Hepatocyte (in vitro differentiated cells): ENCODE results near the gene PAX5. TPM values are rescaled to one million over a fixed set of nuclear protein-coding genes. Genes with fewer than 3 reads are reported as not detected.

ENCODE experiments used
- DNase-seq: peaks from one replicate; pipeline ENCODE4 v3.0.0-alpha.2; 2016; ENCODE audit warnings: low spot score
- H2AFZ ChIP-seq: fragments of 200-600 bp; sonication (generic); 2 replicates; pipeline ENCODE4 v1.6.0; 2016; ENCODE audit warnings: antibody characterized with exemption, mild to moderate bottlenecking
- H3K27ac ChIP-seq: fragments of 200-600 bp; sonication (generic); 2 replicates; pipeline ENCODE4 v1.5.1; 2016; ENCODE audit warnings: mild to moderate bottlenecking
- H3K27me3 ChIP-seq: fragments of 200-600 bp; sonication (generic); 2 replicates; pipeline ENCODE4 v1.6.1; 2016
- H3K36me3 ChIP-seq: fragments of 200-600 bp; sonication (generic); replicated peaks from 2 replicates; pipeline ENCODE4 v1.5.1; 2016; ENCODE audit warnings: low read depth; ENCODE audit not compliant: insufficient read depth
- H3K4me1 ChIP-seq: fragments of 200-600 bp; sonication (generic); 2 replicates; pipeline ENCODE4 v1.5.1; 2016; ENCODE audit warnings: mild to moderate bottlenecking, moderate library complexity; ENCODE audit not compliant: insufficient read depth
- H3K4me2 ChIP-seq: fragments of 200-600 bp; sonication (generic); 2 replicates; pipeline ENCODE4 v1.6.0; 2016
- H3K4me3 ChIP-seq: fragments of 200-600 bp; sonication (generic); 2 replicates; pipeline ENCODE4 v1.5.1; 2016; ENCODE audit warnings: mild to moderate bottlenecking
- H3K79me2 ChIP-seq: fragments of 200-600 bp; sonication (generic); 2 replicates; pipeline ENCODE4 v1.6.0; 2017; ENCODE audit warnings: mild to moderate bottlenecking
- H3K9me2 ChIP-seq: fragments of 200-600 bp; sonication (generic); replicated peaks from 2 replicates; pipeline ENCODE4 v1.6.0; 2017; ENCODE audit warnings: mild to moderate bottlenecking; ENCODE audit not compliant: insufficient read depth
- H3K9me3 ChIP-seq: fragments of 200-600 bp; sonication (generic); 2 replicates; pipeline ENCODE4 v1.5.1; 2016; ENCODE audit warnings: low read depth, mild to moderate bottlenecking
- H4K20me1 ChIP-seq: fragments of 200-600 bp; sonication (generic); 2 replicates; pipeline ENCODE4 v1.6.0; 2016; ENCODE audit warnings: mild to moderate bottlenecking; ENCODE audit not compliant: insufficient read depth, poor library complexity, severe bottlenecking
- CTCF ChIP-seq: fragments of 200-600 bp; sonication (generic); IDR thresholded peaks from 2 replicates; pipeline ENCODE4 v1.5.1; 2016; ENCODE audit warnings: antibody characterized with exemption, mild to moderate bottlenecking; ENCODE audit not compliant: poor library complexity
- EZH2 ChIP-seq: fragments of 200-600 bp; sonication (generic); IDR thresholded peaks from 2 replicates; pipeline ENCODE4 v1.6.1; 2016; ENCODE audit warnings: antibody characterized with exemption, mild to moderate bottlenecking, borderline replicate concordance
- EZH2phosphoT487 ChIP-seq: fragments of 200-600 bp; sonication (generic); IDR thresholded peaks from one replicate; pipeline ENCODE4 v1.6.1; 2018; ENCODE audit warnings: antibody characterized with exemption, mild to moderate bottlenecking, low read depth, moderate library complexity; ENCODE audit not compliant: unreplicated experiment, severe bottlenecking
- WGBS: methylation state at CpG from one replicate; pipeline ENCODE4 v1.1.6; 2016; ENCODE audit warnings: low lambda C conversion rate; ENCODE audit errors: missing lambda C conversion rate; 5-methylcytosine and 5-hydroxymethylcytosine counted together
- polyA plus RNA-seq: library from polyadenylated mRNA; unstranded; fragments of >200 nt; fragmentation: Nextera tagmentation; extraction: Ambion mirVana; gene quantifications from 2 replicates; pipeline ENCODE4 v1.2.1, GENCODE V29; 2016
- total RNA-seq: library from RNA; depleted of rRNA; stranded (reverse); fragments of >200 nt; gene quantifications from 2 replicates; pipeline ENCODE4 v1.2.3, GENCODE V29; 2014

PAX5 gene
- total and polyA plus RNA-seq, 2 experiments from 2014 or later, result not detected

- no peaks in the 10 kb centered on the region for H3K9me3 ChIP-seq
- H3K79me2 ChIP-seq, result no peaks in the 10 kb centered on the region
- no peak overlapping the region for H3K27ac ChIP-seq
- TF ChIP-seq EZH2, result no peak
- no peak for TF ChIP-seq EZH2phosphoT487
- TF ChIP-seq CTCF, result no peak
- H3K4me2 ChIP-seq, result no peak overlapping the region
- H3K9me2 ChIP-seq, result no peaks in the 10 kb centered on the region
- no peaks in the 10 kb centered on the region for H4K20me1 ChIP-seq
- peaks cover 40% of the 10 kb centered on the region for H3K27me3 ChIP-seq
- peaks cover 6% of the 10 kb centered on the region for H3K4me1 ChIP-seq
- H3K4me3 ChIP-seq, result no peak overlapping the region
- H2AFZ ChIP-seq, result no peak overlapping the region
- WGBS, result 95% methylated on average over 20 of the region's 20 CpGs
- no peak for DNase-seq
- H3K36me3 ChIP-seq, result no peaks in the 10 kb centered on the region
These were observed 168.1 kb downstream of the PAX5 start for GRCh38 chr9:36865731-36866635.

GRCh38 chr9:36864491-36865410 is 169.3 kb downstream of the PAX5 start:
- H3K79me2 ChIP-seq, result no peaks in the 10 kb centered on the region
- H2AFZ ChIP-seq, result no peak overlapping the region
- no peak for DNase-seq
- WGBS, result 58% methylated on average over 31 of the region's 31 CpGs
- no peak overlapping the region for H3K27ac ChIP-seq
- TF ChIP-seq EZH2, result no peak
- TF ChIP-seq CTCF, result no peak
- TF ChIP-seq EZH2phosphoT487, result no peak
- H4K20me1 ChIP-seq, result no peaks in the 10 kb centered on the region
- H3K9me2 ChIP-seq, result no peaks in the 10 kb centered on the region
- peaks cover 6% of the 10 kb centered on the region for H3K4me1 ChIP-seq
- H3K36me3 ChIP-seq, result no peaks in the 10 kb centered on the region
- peaks cover 38% of the 10 kb centered on the region for H3K27me3 ChIP-seq
- no peak overlapping the region for H3K4me2 ChIP-seq
- H3K4me3 ChIP-seq, result no peak overlapping the region
- no peaks in the 10 kb centered on the region for H3K9me3 ChIP-seq

- no peaks in the 10 kb centered on the region for H3K79me2 ChIP-seq
These were observed 171.6 kb downstream of the PAX5 start for GRCh38 chr9:36862206-36863145.

More at GRCh38 chr9:36862206-36863145, 171.6 kb downstream of the PAX5 start:
- Histone ChIP-seq H3K9me2 (no peaks in the 10 kb centered on the region), H3K4me3 (no peak overlapping the region), H4K20me1 (no peaks in the 10 kb centered on the region), H3K4me2 (no peak overlapping the region), H3K4me1 (peaks cover 3% of the 10 kb centered on the region), H3K36me3 (no peaks in the 10 kb centered on the region), H2AFZ (no peak overlapping the region), H3K27me3 (peaks cover 41% of the 10 kb centered on the region), H3K27ac (no peak overlapping the region), H3K9me3 (no peaks in the 10 kb centered on the region)
- WGBS, result 52% methylated on average over 21 of the region's 21 CpGs
- DNase-seq, result peak; percentile 72
- no peak for TF ChIP-seq EZH2phosphoT487
- TF ChIP-seq EZH2, result no peak
- TF ChIP-seq CTCF, result peak; percentile 68
